H9 (cell line): ENCODE data around the gene ASB16. TPM values are rescaled to one million over a fixed set of nuclear protein-coding genes. Genes with fewer than 3 reads are reported as not detected.

Experiments used
- DNase-seq: peaks from one replicate; pipeline ENCODE4 v3.0.0-alpha.2; 2017
- H2AFZ ChIP-seq: one replicate; pipeline ENCODE4 v1.6.1; 2013; ENCODE audit warnings: mild to moderate bottlenecking, low read length, control low read depth, moderate library complexity
- H2AK5ac ChIP-seq: 2 replicates; pipeline ENCODE4 v1.6.1; 2013; ENCODE audit warnings: low read length, control low read depth, mixed read lengths; ENCODE audit not compliant: insufficient read length
- H2BK120ac ChIP-seq: one replicate; pipeline ENCODE4 v1.6.1; 2013; ENCODE audit warnings: low read depth, mild to moderate bottlenecking, low read length, control low read depth, inconsistent platforms; ENCODE audit not compliant: poor library complexity, severe bottlenecking
- H2BK12ac ChIP-seq: 2 replicates; pipeline ENCODE4 v1.6.1; 2013; ENCODE audit warnings: low read length, control low read depth, mixed read lengths, low read depth; ENCODE audit not compliant: insufficient read length
- H2BK15ac ChIP-seq: 2 replicates; pipeline ENCODE4 v1.6.1; 2013; ENCODE audit warnings: low read depth, low read length, control low read depth
- H2BK20ac ChIP-seq: one replicate; pipeline ENCODE4 v1.6.1; 2013; ENCODE audit warnings: low read depth, mild to moderate bottlenecking, low read length, control low read depth, inconsistent platforms; ENCODE audit not compliant: poor library complexity, severe bottlenecking
- H2BK5ac ChIP-seq: 2 replicates; pipeline ENCODE4 v1.6.1; 2013; ENCODE audit warnings: low read length, control low read depth, mixed read lengths; ENCODE audit not compliant: insufficient read length
- H3K14ac ChIP-seq: 2 replicates; pipeline ENCODE4 v1.6.1; 2013; ENCODE audit warnings: low read length, control low read depth; ENCODE audit not compliant: insufficient read depth
- H3K18ac ChIP-seq: 2 replicates; pipeline ENCODE4 v1.6.1; 2013; ENCODE audit warnings: low read depth, mild to moderate bottlenecking, mixed read lengths, low read length, control low read depth; ENCODE audit not compliant: insufficient read length
- H3K23ac ChIP-seq: 2 replicates; pipeline ENCODE4 v1.6.1; 2013; ENCODE audit warnings: low read length, control low read depth, mixed read lengths, low read depth; ENCODE audit not compliant: insufficient read length
- H3K23me2 ChIP-seq: 2 replicates; pipeline ENCODE4 v1.6.1; 2013; ENCODE audit warnings: low read depth, mild to moderate bottlenecking, mixed read lengths, low read length, control low read depth; ENCODE audit not compliant: insufficient read length, poor library complexity, severe bottlenecking
- H3K27ac ChIP-seq: 2 replicates; pipeline ENCODE4 v1.5.1; 2013; ENCODE audit warnings: low read length, control low read depth, mixed read lengths, low read depth; ENCODE audit not compliant: insufficient read length
- H3K27me3 ChIP-seq: 2 replicates; pipeline ENCODE4 v1.6.1; 2013; ENCODE audit warnings: low read length, control low read depth, inconsistent platforms; ENCODE audit not compliant: insufficient read depth
- H3K4ac ChIP-seq: 2 replicates; pipeline ENCODE4 v1.6.1; 2013; ENCODE audit warnings: low read depth, mild to moderate bottlenecking, control low read depth, inconsistent platforms, low read length, moderate library complexity
- H3K4me1 ChIP-seq: 2 replicates; pipeline ENCODE4 v1.6.1; 2013; ENCODE audit warnings: low read length, control low read depth, inconsistent platforms; ENCODE audit not compliant: insufficient read depth
- H3K4me2 ChIP-seq: 2 replicates; pipeline ENCODE4 v1.6.1; 2013; ENCODE audit warnings: low read length, control low read depth, mixed read lengths; ENCODE audit not compliant: insufficient read length, insufficient read depth
- H3K56ac ChIP-seq: 2 replicates; pipeline ENCODE4 v1.6.1; 2013; ENCODE audit warnings: low read depth, mild to moderate bottlenecking, mixed read lengths, low read length, control low read depth; ENCODE audit not compliant: insufficient read length
- H3K79me1 ChIP-seq: 2 replicates; pipeline ENCODE4 v1.6.1; 2013; ENCODE audit warnings: low read depth, mild to moderate bottlenecking, moderate library complexity, low read length, control low read depth, inconsistent platforms; ENCODE audit not compliant: insufficient read depth, poor library complexity, severe bottlenecking
- H3K79me2 ChIP-seq: 2 replicates; pipeline ENCODE4 v1.6.1; 2013; ENCODE audit warnings: low read length, control low read depth, inconsistent platforms; ENCODE audit not compliant: insufficient read depth
- H3K9ac ChIP-seq: 2 replicates; pipeline ENCODE4 v1.6.1; 2013; ENCODE audit warnings: low read length, control low read depth, mixed read lengths; ENCODE audit not compliant: insufficient read length; ENCODE audit errors: extremely low read depth
- H3K9me3 ChIP-seq: one replicate; pipeline ENCODE4 v1.6.1; 2013; ENCODE audit warnings: low read depth, low read length, inconsistent platforms; ENCODE audit not compliant: control insufficient read depth
- H3T11ph ChIP-seq: one replicate; pipeline ENCODE4 v1.6.1; 2013; ENCODE audit warnings: mild to moderate bottlenecking, low read length, control low read depth, inconsistent platforms
- H4K20me1 ChIP-seq: one replicate; pipeline ENCODE4 v1.6.1; 2013; ENCODE audit not compliant: control insufficient read depth, insufficient read length, insufficient read depth
- H4K5ac ChIP-seq: 2 replicates; pipeline ENCODE4 v1.6.1; 2013; ENCODE audit warnings: low read depth, mild to moderate bottlenecking, mixed read lengths, low read length, control low read depth; ENCODE audit not compliant: insufficient read length
- H4K8ac ChIP-seq: replicated peaks from 2 replicates; pipeline ENCODE4 v1.6.1; 2013; ENCODE audit warnings: low read length, control low read depth, mixed read lengths, low read depth; ENCODE audit not compliant: insufficient read length
- H4K91ac ChIP-seq: 2 replicates; pipeline ENCODE4 v1.6.1; 2013; ENCODE audit warnings: low read depth, mild to moderate bottlenecking, moderate library complexity, mixed read lengths, low read length, control low read depth; ENCODE audit not compliant: insufficient read length
- H3K27ac Mint-ChIP-seq, 3 experiments: 2 replicates in 2 of 3; 3 replicates in 1 of 3; pipeline ENCODE4 v1.8.0; 2020 to 2021; ENCODE audit warnings: mixed read lengths in 3 of 3, mild to moderate bottlenecking in 1 of 3, moderate library complexity in 1 of 3
- H3K27me3 Mint-ChIP-seq: 2 replicates; pipeline ENCODE4 v1.8.0; 2021; ENCODE audit warnings: low read depth, mild to moderate bottlenecking, moderate library complexity, mixed read lengths
- H3K36me3 Mint-ChIP-seq, 3 experiments: 2 replicates in 2 of 3; 3 replicates in 1 of 3; pipeline ENCODE4 v1.8.0; 2020 to 2021; ENCODE audit warnings: low read depth in 3 of 3, mixed read lengths in 3 of 3; ENCODE audit not compliant: insufficient read depth in 1 of 3
- H3K4me1 Mint-ChIP-seq, 2 experiments: 2 replicates each; pipeline ENCODE4 v1.8.0; 2020; ENCODE audit warnings: mixed read lengths in 2 of 2
- H3K4me3 Mint-ChIP-seq, 2 experiments: 2 replicates in 1 of 2; 3 replicates in 1 of 2; pipeline ENCODE4 v1.8.0; 2020 to 2021; ENCODE audit warnings: mild to moderate bottlenecking in 2 of 2, mixed read lengths in 2 of 2, moderate library complexity in 1 of 2
- H3K9me3 Mint-ChIP-seq, 2 experiments: 2 replicates in 1 of 2; 3 replicates in 1 of 2; pipeline ENCODE4 v1.8.0; 2020; ENCODE audit warnings: mild to moderate bottlenecking in 2 of 2, mixed read lengths in 2 of 2, moderate library complexity in 1 of 2
- CTCF ChIP-seq: fragments of 200-600 bp; sonication (generic); conservative IDR thresholded peaks from 3 replicates; pipeline ENCODE4 v1.8.0; 2021; ENCODE audit warnings: antibody characterized with exemption, mild to moderate bottlenecking
- WGBS: extraction: QIAGEN DNeasy Blood & Tissue Kit; methylation state at CpG from one replicate; pipeline ENCODE4 v1.1.7; 2013; ENCODE audit warnings: missing lambda C conversion rate, low lambda C conversion rate, mixed read lengths; ENCODE audit not compliant: insufficient read length; ENCODE audit errors: extremely low coverage; 5-methylcytosine and 5-hydroxymethylcytosine counted together
- total RNA-seq: library from RNA; stranded (reverse); gene quantifications from 2 replicates; pipeline ENCODE4 v1.2.1, GENCODE V29; 2021

The ASB16 gene
- total RNA-seq, 1 experiment from 2014 or later, result 0.90 TPM

- Histone ChIP-seq H3K79me1 (no peaks in the 10 kb centered on the region), H3K4me2 (no peak overlapping the region), H2BK120ac (no peak overlapping the region), H4K8ac (no peak overlapping the region), H4K20me1 (no peaks in the 10 kb centered on the region), H3K27ac (no peak overlapping the region), H3K79me2 (no peaks in the 10 kb centered on the region), H4K91ac (no peak overlapping the region), H2AK5ac (no peak overlapping the region), H3T11ph (no peak overlapping the region), H4K5ac (no peak overlapping the region), H3K9me3 (no peaks in the 10 kb centered on the region), H3K9ac (no peak overlapping the region), H3K18ac (no peak overlapping the region), H3K4ac (no peak overlapping the region), H3K4me1 (no peaks in the 10 kb centered on the region), H2BK5ac (no peak overlapping the region), H3K27me3 (no peaks in the 10 kb centered on the region), H3K23me2 (no peaks in the 10 kb centered on the region), H2AFZ (no peak overlapping the region), H2BK15ac (no peak overlapping the region), H2BK20ac (no peak overlapping the region), H2BK12ac (no peak overlapping the region), H3K14ac (no peak overlapping the region), H3K56ac (no peak overlapping the region), H3K23ac (no peak overlapping the region)
- TF ChIP-seq CTCF, result peak; percentile 99
- peak; percentile 98 for DNase-seq
- WGBS, result no CpG with 5 or more reads among the region's 64 CpGs
- Mint-ChIP-seq H3K27ac (0 out of 7 replicates have a peak overlapping the region, but pooled peaks of 2 of the 3 experiments have one; percentile 14 to 28), H3K27me3 (no peaks in the 10 kb centered on the region), H3K4me1 (peaks cover 5 to 31% of the 10 kb centered on the region in 2 experiments; a peak in 3 of 4 replicates), H3K9me3 (no peaks in the 10 kb centered on the region), H3K36me3 (peaks cover 40 to 90% (median 74%) of the 10 kb centered on the region in 3 experiments), H3K4me3 (peak overlapping the region in 1 of 2 experiments; percentile 39; a peak in 1 of 5 replicates)
Observed at GRCh38 chr17:44210342-44211192, 40.1 kb downstream of the ASB16 start.
